Neural cell (in vitro differentiated cells): ENCODE data around the gene CDH12. TPM values are rescaled to one million over a fixed set of nuclear protein-coding genes. Genes with fewer than 3 reads are reported as not detected.

Experiments
- H2AFZ ChIP-seq: fragments of 200-600, 300-800 bp; sonication (generic), shearing (Covaris generic); 2 replicates; pipeline ENCODE4 v1.6.0; 2014; ENCODE audit warnings: low read depth, mild to moderate bottlenecking, antibody characterized with exemption, low read length, moderate library complexity
- H3F3A ChIP-seq: fragments of 200-600 bp; shearing (Covaris generic); 2 replicates; pipeline ENCODE4 v1.6.1; 2016; ENCODE audit warnings: mild to moderate bottlenecking, moderate library complexity, mixed read lengths, antibody characterized with exemption, low read length; ENCODE audit not compliant: insufficient read depth, poor library complexity, severe bottlenecking
- H3K27ac ChIP-seq: fragments of 200-600, 300-800 bp; sonication (generic), shearing (Covaris generic); 2 replicates; pipeline ENCODE4 v1.5.1; 2014; ENCODE audit warnings: mild to moderate bottlenecking, low read length, moderate library complexity
- H3K27me3 ChIP-seq: fragments of 300-800, 200-600 bp; sonication (generic), shearing (Covaris generic); 2 replicates; pipeline ENCODE4 v1.6.0; 2014; ENCODE audit warnings: mild to moderate bottlenecking, low read depth, low read length, moderate library complexity; ENCODE audit not compliant: insufficient read depth
- H3K36me3 ChIP-seq: fragments of 300-800, 200-600 bp; sonication (generic), shearing (Covaris generic); 2 replicates; pipeline ENCODE4 v1.5.1; 2014; ENCODE audit warnings: mild to moderate bottlenecking, antibody characterized with exemption, low read length, moderate library complexity; ENCODE audit not compliant: insufficient read depth
- H3K4me2 ChIP-seq: fragments of 300-800, 200-600 bp; sonication (generic), shearing (Covaris generic); 2 replicates; pipeline ENCODE4 v1.6.0; 2014; ENCODE audit warnings: mild to moderate bottlenecking, low read length
- H3K4me3 ChIP-seq: fragments of 300-800, 200-600 bp; sonication (generic), shearing (Covaris generic); 2 replicates; pipeline ENCODE4 v1.5.1; 2014; ENCODE audit warnings: mild to moderate bottlenecking, low read length, moderate library complexity
- H3K79me2 ChIP-seq: fragments of 200-600 bp; shearing (Covaris generic); replicated peaks from 2 replicates; pipeline ENCODE4 v1.6.0; 2014; ENCODE audit warnings: mild to moderate bottlenecking, low read length, moderate library complexity; ENCODE audit not compliant: insufficient read depth
- H3K9ac ChIP-seq: fragments of 300-800, 200-600 bp; sonication (generic), shearing (Covaris generic); 2 replicates; pipeline ENCODE4 v1.6.1; 2016; ENCODE audit warnings: mild to moderate bottlenecking, low read length, mixed read lengths
- H3K9me2 ChIP-seq: fragments of 200-600 bp; shearing (Covaris generic); 2 replicates; pipeline ENCODE4 v1.6.1; 2016; ENCODE audit warnings: mild to moderate bottlenecking, low read length, mixed read lengths; ENCODE audit not compliant: insufficient read depth
- H3K9me3 ChIP-seq: fragments of 200-600, 300-800 bp; sonication (generic), shearing (Covaris generic); 2 replicates; pipeline ENCODE4 v1.6.1; 2016; ENCODE audit warnings: mild to moderate bottlenecking, mixed run types, low read length, moderate library complexity, mixed read lengths
- H4K20me1 ChIP-seq: fragments of 200-600 bp; shearing (Covaris generic); 2 replicates; pipeline ENCODE4 v1.6.1; 2016; ENCODE audit warnings: mild to moderate bottlenecking, mixed run types; ENCODE audit not compliant: insufficient read depth
- CTCF ChIP-seq: fragments of 450-650 bp; IDR thresholded peaks from 2 replicates; pipeline ENCODE4 v1.5.1; 2014; ENCODE audit warnings: antibody characterized with exemption, mild to moderate bottlenecking, moderate library complexity; ENCODE audit not compliant: poor library complexity, severe bottlenecking
- EP300 ChIP-seq: fragments of 450-650 bp; conservative IDR thresholded peaks from 2 replicates; pipeline ENCODE4 v1.6.1; 2014; ENCODE audit warnings: antibody characterized with exemption, mild to moderate bottlenecking, moderate library complexity; ENCODE audit not compliant: poor library complexity, severe bottlenecking
- EZH2 ChIP-seq: fragments of 200-600, 300-800 bp; shearing (Covaris generic), sonication (generic); IDR thresholded peaks from 2 replicates; pipeline ENCODE4 v1.6.1; 2014; ENCODE audit warnings: antibody characterized with exemption, low read length, borderline replicate concordance, mild to moderate bottlenecking; ENCODE audit not compliant: insufficient read depth, poor library complexity, severe bottlenecking
- MXI1 ChIP-seq: fragments of 450-650 bp; conservative IDR thresholded peaks from 2 replicates; pipeline ENCODE4 v1.6.1; 2014; ENCODE audit warnings: antibody characterized with exemption, mild to moderate bottlenecking; ENCODE audit not compliant: poor library complexity, severe bottlenecking
- POLR2AphosphoS5 ChIP-seq: IDR thresholded peaks from 2 replicates; pipeline ENCODE4 v1.6.1; 2012
- RAD21 ChIP-seq: fragments of 450-650 bp; conservative IDR thresholded peaks from 2 replicates; pipeline ENCODE4 v1.6.1; 2014; ENCODE audit warnings: antibody characterized with exemption, mild to moderate bottlenecking, moderate library complexity
- SMC3 ChIP-seq: fragments of 450-650 bp; conservative IDR thresholded peaks from 2 replicates; pipeline ENCODE4 v1.6.1; 2014; ENCODE audit warnings: antibody characterized with exemption, mild to moderate bottlenecking, moderate library complexity; ENCODE audit not compliant: poor library complexity
- TAF1 ChIP-seq: IDR thresholded peaks from 2 replicates; pipeline ENCODE4 v1.6.1; 2012; ENCODE audit warnings: low read depth
- polyA plus RNA-seq: library from polyadenylated mRNA; depleted of rRNA; stranded (reverse); fragments of >200 nt; gene quantifications from 2 replicates; pipeline ENCODE4 v1.2.3, GENCODE V29; 2014
- TF ChIP-seq, protein P1 (sequence below): IDR thresholded peaks from 2 replicates; pipeline ENCODE4 v1.6.1; 2012; ENCODE audit warnings: borderline replicate concordance

CDH12 gene
- polyA plus RNA-seq, 1 donor from 2014 or later: 2.1 TPM

GRCh38 chr5:22496666-22497065 lies 356.5 kb downstream of the CDH12 start:
- Histone ChIP-seq H3K9me2 (no peaks in the 10 kb centered on the region), H3K9ac (no peak overlapping the region), H3K4me3 (no peak overlapping the region), H3K4me2 (no peak overlapping the region), H2AFZ (no peak overlapping the region), H3K79me2 (no peaks in the 10 kb centered on the region), H3F3A (no peaks in the 10 kb centered on the region), H3K27me3 (no peaks in the 10 kb centered on the region), H3K36me3 (no peaks in the 10 kb centered on the region), H3K9me3 (no peaks in the 10 kb centered on the region), H3K27ac (no peak overlapping the region), H4K20me1 (no peaks in the 10 kb centered on the region)
- TF ChIP-seq POLR2AphosphoS5: no peak
- no peak for TF ChIP-seq MXI1
- TF ChIP-seq CTCF: no peak
- no peak for TF ChIP-seq SMC3
- no peak for TF ChIP-seq TAF1
- no peak for TF ChIP-seq EZH2
- TF ChIP-seq RAD21: no peak
- TF ChIP-seq, protein P1, sequence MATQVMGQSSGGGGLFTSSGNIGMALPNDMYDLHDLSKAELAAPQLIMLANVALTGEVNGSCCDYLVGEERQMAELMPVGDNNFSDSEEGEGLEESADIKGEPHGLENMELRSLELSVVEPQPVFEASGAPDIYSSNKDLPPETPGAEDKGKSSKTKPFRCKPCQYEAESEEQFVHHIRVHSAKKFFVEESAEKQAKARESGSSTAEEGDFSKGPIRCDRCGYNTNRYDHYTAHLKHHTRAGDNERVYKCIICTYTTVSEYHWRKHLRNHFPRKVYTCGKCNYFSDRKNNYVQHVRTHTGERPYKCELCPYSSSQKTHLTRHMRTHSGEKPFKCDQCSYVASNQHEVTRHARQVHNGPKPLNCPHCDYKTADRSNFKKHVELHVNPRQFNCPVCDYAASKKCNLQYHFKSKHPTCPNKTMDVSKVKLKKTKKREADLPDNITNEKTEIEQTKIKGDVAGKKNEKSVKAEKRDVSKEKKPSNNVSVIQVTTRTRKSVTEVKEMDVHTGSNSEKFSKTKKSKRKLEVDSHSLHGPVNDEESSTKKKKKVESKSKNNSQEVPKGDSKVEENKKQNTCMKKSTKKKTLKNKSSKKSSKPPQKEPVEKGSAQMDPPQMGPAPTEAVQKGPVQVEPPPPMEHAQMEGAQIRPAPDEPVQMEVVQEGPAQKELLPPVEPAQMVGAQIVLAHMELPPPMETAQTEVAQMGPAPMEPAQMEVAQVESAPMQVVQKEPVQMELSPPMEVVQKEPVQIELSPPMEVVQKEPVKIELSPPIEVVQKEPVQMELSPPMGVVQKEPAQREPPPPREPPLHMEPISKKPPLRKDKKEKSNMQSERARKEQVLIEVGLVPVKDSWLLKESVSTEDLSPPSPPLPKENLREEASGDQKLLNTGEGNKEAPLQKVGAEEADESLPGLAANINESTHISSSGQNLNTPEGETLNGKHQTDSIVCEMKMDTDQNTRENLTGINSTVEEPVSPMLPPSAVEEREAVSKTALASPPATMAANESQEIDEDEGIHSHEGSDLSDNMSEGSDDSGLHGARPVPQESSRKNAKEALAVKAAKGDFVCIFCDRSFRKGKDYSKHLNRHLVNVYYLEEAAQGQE: no peak
- TF ChIP-seq EP300: no peak

GRCh38 chr5:22495016-22495720 lies 358.0 kb downstream of the CDH12 start:
- TF ChIP-seq EZH2: no peak
- no peak for TF ChIP-seq TAF1
- no peak for TF ChIP-seq RAD21
- TF ChIP-seq, protein P1: no peak
- no peaks in the 10 kb centered on the region for H3F3A ChIP-seq

More at GRCh38 chr5:22495016-22495720, 358.0 kb downstream of the CDH12 start:
- H3K27ac ChIP-seq: no peak overlapping the region
- H2AFZ ChIP-seq: no peak overlapping the region
- H4K20me1 ChIP-seq: no peaks in the 10 kb centered on the region
- no peak overlapping the region for H3K4me2 ChIP-seq
- H3K36me3 ChIP-seq: no peaks in the 10 kb centered on the region
- H3K27me3 ChIP-seq: no peaks in the 10 kb centered on the region
- no peak overlapping the region for H3K9ac ChIP-seq
- no peak overlapping the region for H3K4me3 ChIP-seq
- no peaks in the 10 kb centered on the region for H3K9me2 ChIP-seq
- H3K9me3 ChIP-seq: no peaks in the 10 kb centered on the region
- H3K79me2 ChIP-seq: no peaks in the 10 kb centered on the region
